Left cardiac atrium (tissue), 4 donors: ENCODE measurements around the gene GNB2. TPM values are rescaled to one million over a fixed set of nuclear protein-coding genes. Genes with fewer than 3 reads are reported as not detected.
A peak's percentile ranks its signal among the peaks of the same experiment; 100 is the strongest.
"Not testable (repeated sequence)": the region's sequence is repeated elsewhere in the genome, so short reads cannot be mapped to it uniquely, and the experiment has no call there.

Source experiments
- ATAC-seq, 2 donors: fragments of 200-7000 bp; cut with Tn5 transposase; one replicate each; pipeline ENCODE4 v1.9.1; 2020; ENCODE audit warnings: mild to moderate bottlenecking in 2 of 2, moderate library complexity in 2 of 2
- DNase-seq: peaks from one replicate; pipeline ENCODE4 v3.0.0-alpha.2; 2020
- intact Hi-C, 2 donors: fragments of 100-400 bp; cut with DNase I; formaldehyde crosslinking; loops; one replicate each; pipeline versions ENCODE4 v1.14.1 to v1.15.1; 2022 to 2023
- total RNA-seq, 2 donors: library from RNA; stranded (reverse); fragmentation: NEBNext Ultra II Directional; extraction: Animal tissue kit (Norgen Biotek cat#: 25700); gene quantifications; one replicate each; pipeline ENCODE4 v1.2.1, GENCODE V29; 2021
- donor health status: DM: no; HTN: yes; CAD: no.
- donor health status: DM: no; HTN: yes; CAD: no; lungs with severe emphysema.
- donor health status: DM: yes; HTN: yes; CAD: no.
- donor health status: Dilated cardiomyopathy.

Gene GNB2
- total RNA-seq, 2 donors from 2014 or later, result 125 to 153 TPM

DNA sequence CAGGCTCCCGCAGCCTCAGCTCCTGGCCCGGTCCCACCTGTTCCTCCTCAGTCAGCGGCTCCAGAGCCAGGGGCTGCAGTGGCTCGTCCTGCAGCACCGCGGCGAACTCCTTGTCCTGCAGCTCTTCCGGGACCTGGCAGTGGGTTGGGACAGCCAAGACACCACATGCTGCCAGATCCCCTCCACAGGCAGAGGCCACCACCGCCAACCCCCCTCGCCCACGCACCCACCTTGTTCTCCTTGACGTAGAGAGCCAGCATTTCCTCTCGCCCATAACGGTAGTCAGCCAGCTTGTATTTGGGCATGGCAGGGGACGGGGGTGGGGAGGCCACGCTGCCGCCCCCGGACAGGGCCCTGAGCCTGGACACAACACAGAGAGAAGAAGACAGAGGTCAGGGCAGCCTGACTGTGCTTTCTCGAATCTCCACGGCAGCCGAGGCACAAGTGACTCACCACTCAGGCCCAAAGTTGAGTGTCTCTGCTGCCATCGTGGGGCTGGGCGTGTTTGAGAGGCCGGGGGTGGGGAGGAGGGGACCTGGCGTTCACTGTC, 14.3 kb downstream of the GNB2 start:
- ATAC-seq, result no peak
- peak; percentile 18 for DNase-seq
- intact Hi-C loops, result loop anchor here in 1 of 2 donors (10.0 kb wide), 2 partner anchors 83 to 113 kb away; partner anchors contain the start of genes PCOLCE and SAP25

DNA sequence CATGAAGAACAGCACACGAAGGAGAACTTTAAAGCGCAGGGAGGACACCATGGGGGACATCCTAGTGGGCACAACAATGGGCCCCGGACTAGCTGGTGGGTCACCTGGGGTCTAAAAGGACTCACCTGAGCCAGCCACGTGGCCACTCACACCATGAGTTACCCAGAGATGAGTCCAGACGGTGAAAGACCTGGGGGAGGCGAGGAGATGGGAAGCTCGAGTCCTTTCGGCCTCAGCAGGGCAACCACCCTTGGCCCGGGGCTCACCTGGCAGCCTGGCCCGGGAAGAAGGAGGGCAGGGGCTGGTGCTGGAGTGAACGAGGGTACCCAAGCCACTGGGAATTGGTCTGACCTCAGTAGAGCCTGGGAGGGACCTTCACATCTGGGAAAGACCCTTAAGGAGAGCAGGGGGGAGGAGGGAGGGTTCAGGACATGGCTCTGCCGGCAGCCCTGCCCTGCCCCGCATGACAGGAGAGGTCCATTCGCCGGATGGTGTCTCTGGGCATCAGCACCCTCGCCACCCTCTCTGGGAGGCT, 14.9 kb downstream of the GNB2 start:
- intact Hi-C loops, result loop anchor here in 1 of 2 donors (10.0 kb wide), 2 partner anchors 84 to 114 kb away; partner anchors contain the start of genes PCOLCE and SAP25
- ATAC-seq, result no peak

DNA sequence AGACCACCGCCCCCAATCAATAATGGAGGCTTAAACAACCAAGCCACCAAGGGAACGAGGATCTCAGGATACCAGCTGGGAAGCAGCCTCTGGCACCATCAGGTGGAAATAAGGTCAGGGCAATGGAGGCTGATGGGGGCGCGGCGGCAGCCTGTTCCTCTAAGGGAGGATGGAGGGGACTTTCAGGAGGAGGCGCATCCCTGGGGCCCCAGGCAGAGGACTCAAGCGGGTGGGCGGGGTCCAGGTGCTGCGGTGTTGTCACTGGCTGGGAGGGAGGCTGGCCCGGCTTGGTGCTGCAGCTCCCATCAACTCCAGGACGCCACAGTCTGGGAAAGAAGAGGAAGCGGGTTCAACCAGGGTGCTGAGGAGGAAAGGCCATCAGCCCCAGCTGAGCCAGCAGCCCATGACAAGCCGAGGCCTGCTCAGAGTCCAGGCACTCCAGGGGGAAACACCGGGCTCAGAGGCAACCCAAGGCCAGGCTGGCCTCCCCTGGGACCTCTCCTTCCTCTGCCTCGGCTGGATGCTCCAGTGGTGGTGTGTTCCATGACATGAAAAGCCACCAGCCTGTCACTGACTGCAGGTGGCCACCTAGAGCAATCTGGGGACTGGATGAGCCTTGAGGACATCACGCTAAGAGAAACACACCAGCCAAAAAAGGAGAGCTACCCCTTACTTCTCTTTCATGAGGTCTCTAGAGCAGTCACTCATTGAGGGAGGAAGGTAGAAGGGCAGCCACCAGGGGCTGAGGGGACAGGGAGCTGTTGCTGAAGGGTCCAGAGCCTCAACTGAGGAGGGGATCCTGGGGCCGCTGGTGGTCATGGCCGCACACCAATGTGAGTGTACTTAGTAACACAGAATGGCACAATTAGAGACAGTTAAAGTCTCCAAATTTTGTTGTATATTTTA, 15.9 kb downstream of the GNB2 start:
- ATAC-seq (no peak), DNase-seq (peak; percentile 24)
- intact Hi-C loops, result loop anchor here (5.0 to 10.0 kb wide), 4 partner anchors 85 to 212 kb away; partner anchors contain the start of genes PCOLCE (in 1 of the 2), SAP25 (in 1 of the 2) and TSC22D4 (in 1 of the 2)

More for the DNA sequence above, 14.9 kb downstream of the GNB2 start:
- peak; percentile 17 for DNase-seq

DNA sequence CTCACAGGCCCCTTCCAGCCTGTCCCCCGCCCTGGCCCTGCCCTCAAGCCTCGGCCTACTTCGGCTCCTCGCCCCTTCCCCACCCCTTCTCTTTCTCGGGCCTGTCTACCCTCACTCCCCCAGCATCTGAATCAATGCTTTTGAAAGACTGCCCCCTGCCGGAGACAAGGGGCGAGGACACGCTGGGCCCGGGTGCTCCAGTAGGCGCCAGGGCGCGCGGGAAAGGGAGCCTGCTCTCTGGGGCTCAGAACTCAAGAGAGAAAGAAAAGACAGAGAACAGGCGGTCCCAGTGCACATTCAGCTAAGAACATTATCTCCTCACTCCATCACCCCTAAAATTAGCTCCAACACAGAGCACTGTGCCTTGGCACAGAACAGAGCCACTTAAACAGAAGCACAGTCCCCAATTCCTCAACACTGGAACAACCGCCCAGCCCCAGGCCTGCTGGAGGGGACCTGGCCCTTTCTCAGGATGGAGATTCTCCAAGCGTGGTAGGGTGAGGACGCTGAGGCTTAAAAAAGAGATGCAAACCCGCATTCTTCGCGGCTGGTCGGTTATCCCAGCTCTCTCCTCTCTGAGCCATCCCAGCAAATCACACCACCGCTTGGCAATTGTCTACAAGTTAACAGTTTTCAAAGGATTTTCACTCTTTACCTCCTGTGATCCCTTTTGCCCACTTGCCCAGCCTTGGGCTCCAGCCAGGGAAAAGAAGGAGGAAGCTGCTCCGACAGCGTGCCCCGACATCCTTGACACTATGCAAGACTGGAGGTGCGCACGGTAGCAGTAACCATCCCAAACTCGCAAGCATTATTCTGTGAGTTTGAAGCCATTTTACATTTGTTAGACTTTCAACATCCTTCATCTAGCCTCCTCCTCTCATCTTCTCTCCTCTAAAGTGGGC, 18.4 kb downstream of the GNB2 start:
- ATAC-seq, result peak; percentile 77
- DNase-seq, result peak; percentile 82
- intact Hi-C loops, result loop anchor here in 1 of 2 donors (5.0 kb wide), 2 partner anchors 130 to 215 kb away; partner anchors contain the start of gene TSC22D4

DNA sequence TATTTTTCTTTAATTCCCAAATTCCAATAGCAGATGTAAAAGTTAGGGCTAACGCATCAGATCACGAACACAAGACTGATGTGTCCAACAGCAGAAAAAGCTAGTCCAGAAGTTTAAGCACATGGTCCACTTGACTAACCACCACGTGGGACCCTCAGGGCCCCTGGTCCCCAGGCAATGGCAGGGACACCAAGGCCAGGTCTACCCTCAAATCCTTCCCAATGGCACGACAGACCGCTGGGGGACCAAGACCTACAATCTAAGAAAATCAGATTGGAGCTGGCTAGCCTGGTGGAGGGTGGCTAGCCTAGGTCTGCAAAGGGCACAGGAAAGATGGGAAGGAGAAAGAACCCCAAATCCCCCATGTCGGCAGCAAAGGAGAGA, 19.0 kb downstream of the GNB2 start:
- DNase-seq, result no peak

DNA sequence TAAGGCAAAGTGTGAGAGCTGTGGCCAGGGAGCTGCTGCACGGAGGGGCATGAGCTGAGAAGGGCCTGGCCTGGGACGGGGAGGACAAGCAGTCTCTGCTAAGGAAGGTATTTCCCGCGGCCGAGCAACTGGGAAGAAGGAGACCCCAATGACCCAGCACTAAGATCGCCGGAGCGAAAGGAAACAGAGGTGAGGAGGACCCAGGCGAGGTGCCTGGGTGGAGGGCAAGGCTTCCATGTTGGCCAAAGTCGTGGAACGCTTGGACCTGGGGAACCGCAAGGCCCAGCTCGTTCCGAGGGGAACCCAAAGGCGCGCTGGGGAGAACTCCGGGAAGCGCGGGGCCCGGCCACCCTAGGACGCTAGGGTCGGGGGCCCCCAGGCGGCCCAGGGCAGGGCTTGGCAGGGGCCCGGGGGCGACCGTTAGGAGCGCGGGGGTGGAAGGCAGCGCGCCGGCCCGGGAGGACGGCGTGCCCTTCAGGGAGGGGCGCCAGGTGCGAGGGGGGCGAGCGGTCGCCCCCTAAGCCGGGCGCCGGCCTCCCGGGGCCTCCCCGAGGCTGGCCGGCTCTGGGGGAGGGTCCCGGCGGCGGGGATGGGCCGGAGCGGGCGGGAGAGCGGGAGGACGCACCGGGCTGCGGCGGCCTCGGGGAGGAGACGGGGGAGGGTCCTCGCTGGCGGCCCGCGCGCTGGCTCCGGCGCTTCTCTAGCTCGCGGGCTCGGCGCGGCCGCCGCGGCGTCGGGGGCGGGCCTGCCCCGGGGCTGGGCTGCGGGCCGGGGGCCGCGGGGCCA, 20.0 kb downstream of the GNB2 start:
- intact Hi-C loops, result loop anchor here in 1 of 2 donors (5.0 kb wide), 2 partner anchors 131 to 216 kb away; partner anchors contain the start of gene TSC22D4
- DNase-seq, result no peak
- ATAC-seq, result peak; percentile 10 to 16

More for the DNA sequence above, 19.0 kb downstream of the GNB2 start:
- intact Hi-C loops, result loop anchor here in 1 of 2 donors (5.0 kb wide), 2 partner anchors 130 to 215 kb away; partner anchors contain the start of gene TSC22D4
- no peak for ATAC-seq

DNA sequence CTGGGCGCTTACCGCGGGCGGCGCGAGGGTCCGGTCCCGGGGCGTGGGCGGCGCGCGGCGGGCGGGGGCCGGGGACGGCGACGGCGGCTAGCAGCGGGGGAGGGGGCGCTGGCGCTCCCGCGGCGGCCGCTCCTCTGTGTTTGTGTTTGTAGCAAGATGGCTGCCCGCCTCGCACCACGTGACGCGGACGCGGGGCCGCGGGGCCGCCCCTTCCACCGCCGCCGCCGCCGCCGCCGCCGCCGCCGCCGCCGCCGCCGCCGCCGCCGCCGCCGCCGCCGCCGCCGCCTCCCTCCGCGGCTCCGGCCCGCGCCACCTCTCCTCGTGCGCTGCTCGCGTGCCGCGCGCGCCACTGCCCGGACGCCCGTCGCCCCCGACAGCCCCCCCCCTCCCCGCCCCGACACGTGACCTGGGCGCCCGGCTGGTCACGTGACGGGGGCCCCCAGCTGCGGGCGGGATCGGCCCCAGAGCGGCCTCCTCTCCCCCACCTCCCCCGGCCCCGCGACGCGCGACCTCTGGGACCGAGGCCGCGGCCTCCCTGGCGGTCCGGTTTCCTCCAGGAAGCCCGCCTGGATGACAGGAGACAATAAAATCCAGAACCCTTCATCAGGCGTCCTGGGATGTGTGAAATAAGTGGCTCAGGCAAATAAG, 20.7 kb downstream of the GNB2 start, which contains the start of gene GIGYF1:
TSS of gene GIGYF1 (minus strand) at position 153 of the 648 bp plus-strand sequence. CDS start 6,012 bp downstream, outside the sequence.
- intact Hi-C loops, result loop anchor here in 1 of 2 donors (5.0 kb wide), 2 partner anchors 132 to 217 kb away; partner anchors contain the start of gene TSC22D4
- DNase-seq (peak; percentile 88), ATAC-seq (peak; percentile 43 to 60)

DNA sequence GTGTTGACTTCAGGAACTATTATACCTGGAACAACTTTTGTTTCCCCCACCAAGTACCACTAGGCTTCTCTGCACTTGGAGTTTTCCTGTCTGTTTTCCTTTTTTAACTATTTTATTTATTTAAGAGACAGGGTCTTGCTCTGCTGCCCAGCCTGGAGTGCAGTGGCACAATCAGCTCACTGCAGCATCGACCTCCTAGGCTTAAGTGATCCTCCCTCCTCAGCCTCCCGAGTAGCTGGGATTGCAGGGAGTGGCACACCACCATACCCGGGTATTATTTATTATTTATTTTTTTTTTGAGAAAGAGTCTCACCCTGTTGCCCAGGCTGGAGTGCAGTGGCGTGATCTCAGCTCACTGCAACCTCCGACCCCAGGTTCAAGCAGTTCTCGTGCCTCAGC, 22.6 kb downstream of the GNB2 start:
- DNase-seq (no peak), ATAC-seq (no peak)
- intact Hi-C loops, result no loop called here

DNA sequence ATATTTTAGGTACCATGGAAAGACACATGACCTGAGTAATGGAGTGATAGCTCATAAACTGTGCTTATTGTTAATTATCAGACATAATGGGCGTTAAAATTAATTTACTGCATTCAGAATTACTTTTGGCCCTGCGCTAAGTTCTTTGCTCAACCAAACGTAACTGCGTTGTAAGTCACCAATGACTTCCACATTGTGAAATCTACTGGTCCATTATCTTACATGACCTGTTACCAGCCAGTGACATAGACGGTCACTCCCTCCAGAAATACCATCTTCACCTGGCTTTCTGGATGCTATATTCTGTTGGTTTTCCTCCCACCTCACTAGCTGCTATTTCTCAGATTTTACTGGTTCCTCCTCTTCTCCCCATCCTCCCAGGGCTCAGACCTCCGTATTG, 25.5 kb downstream of the GNB2 start:
- ATAC-seq, result no peak
- no peak for DNase-seq
- intact Hi-C loops, result no loop called here

DNA sequence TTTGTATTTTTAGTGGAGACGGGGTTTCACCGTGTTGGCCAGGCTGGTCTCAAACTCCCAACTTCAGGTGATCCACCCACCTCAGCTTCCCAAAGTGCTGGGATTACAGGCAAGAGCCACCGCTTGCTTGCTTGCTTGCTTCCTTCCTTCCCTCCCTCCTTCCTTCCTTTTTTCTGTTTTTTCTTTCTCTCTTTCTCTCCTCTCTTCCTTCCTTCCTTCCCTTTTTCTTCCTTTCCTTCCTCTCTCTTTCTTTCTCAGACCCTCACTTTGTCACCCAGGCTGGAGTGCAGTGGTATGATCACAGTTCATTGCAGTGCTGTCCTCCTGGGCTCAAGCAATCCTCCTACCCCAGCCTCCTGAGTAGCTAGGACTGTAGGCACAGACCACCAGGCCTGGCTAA, 27.5 kb downstream of the GNB2 start:
- ATAC-seq, DNase-seq, intact Hi-C loops: not testable (repeated sequence)

DNA sequence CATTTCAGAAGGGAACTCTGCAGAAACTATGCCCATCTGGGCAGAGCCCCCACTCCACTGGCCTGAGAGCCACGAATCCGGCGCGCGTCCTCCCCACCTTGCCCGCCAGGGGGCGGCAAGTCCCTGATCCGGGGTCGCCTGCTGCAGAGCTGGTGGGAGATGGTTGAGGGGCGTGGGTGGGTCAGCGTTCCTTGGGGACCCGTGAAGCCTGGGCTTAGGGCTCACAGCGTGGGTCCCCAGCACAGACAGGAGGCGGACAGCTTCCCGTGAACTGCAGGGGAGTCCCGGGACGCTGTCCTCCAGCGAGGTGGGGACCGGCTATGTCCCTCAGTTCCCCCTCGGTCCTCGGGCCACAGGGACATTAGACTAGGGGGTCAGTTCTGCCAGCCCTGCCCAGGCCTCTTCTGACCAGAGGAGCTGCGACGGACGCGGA, 31.8 kb downstream of the GNB2 start:
- DNase-seq (peak; percentile 84), ATAC-seq (peak; percentile 80 to 82)
- intact Hi-C loops, result loop anchor here in 1 of 2 donors (5.0 kb wide), 1 partner anchor 147 kb away; the partner anchor contains the start of gene SLC12A9

DNA sequence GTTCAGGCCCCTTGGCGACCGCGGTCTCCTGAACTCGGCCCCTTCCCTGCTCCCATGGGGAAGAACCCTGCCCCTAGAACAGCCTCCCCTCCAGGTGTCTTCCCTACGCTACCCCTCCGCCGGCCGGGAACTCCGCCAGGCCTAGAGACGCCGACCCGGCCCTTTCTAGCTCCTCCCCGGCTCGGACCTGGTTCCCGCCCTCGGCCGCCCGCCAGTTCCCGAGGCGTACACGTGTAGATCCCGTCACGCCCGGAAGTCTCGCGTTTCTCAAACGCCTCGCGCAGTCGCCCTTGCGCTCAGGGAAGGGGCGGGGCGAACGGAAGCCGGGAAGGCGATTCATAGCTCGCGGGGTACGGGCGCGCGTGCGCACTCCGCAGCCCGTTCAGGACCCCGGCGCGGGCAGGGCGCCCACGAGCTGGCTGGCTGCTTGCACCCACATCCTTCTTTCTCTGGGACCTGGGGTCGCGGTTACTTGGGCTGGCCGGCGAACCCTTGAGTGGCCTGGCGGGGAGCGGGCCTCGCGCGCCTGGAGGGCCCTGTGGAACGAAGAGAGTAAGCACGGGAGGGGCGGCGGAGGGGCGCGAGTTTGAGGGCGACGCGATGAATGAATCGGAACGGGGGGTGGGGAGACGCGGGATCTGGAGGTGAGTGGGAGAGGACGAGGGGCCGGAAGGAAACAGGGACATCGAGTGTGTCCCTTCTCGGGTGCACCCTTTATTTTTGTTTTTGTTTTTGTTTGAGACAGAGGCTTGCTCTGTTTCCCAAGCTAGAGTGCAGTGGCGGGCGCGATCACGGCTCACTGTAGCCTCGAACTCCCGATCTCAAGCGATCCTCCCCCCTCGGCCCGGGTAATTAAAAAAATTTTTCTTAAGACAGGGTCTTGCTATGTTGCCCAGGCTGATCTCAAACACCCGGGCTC, 32.5 kb downstream of the GNB2 start, which contains the start of gene POP7:
TSS of gene POP7 (plus strand) at position 369 of the 919 bp plus-strand sequence. CDS start 710 bp downstream, outside the sequence.
- intact Hi-C loops, result loop anchor here in 1 of 2 donors (5.0 kb wide), 1 partner anchor 146 kb away; the partner anchor contains the start of gene SLC12A9
- DNase-seq, result peak; percentile 100
- ATAC-seq, result peak; percentile 98 to 99

DNA sequence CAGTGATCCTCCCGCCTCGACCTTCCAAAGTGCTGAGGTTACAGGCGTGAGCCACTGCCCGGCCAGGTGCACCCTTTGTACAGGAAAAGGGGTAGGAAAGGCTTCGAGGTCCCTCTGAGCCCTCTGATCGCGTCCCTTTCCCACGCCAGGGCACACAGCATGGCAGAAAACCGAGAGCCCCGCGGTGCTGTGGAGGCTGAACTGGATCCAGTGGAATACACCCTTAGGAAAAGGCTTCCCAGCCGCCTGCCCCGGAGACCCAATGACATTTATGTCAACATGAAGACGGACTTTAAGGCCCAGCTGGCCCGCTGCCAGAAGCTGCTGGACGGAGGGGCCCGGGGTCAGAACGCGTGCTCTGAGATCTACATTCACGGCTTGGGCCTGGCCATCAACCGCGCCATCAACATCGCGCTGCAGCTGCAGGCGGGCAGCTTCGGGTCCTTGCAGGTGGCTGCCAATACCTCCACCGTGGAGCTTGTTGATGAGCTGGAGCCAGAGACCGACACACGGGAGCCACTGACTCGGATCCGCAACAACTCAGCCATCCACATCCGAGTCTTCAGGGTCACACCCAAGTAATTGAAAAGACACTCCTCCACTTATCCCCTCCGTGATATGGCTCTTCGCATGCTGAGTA, 33.3 kb downstream of the GNB2 start:
- no peak for ATAC-seq
- intact Hi-C loops, result loop anchor here in 1 of 2 donors (5.0 kb wide), 1 partner anchor 146 kb away; the partner anchor contains the start of gene SLC12A9
- DNase-seq, result no peak

DNA sequence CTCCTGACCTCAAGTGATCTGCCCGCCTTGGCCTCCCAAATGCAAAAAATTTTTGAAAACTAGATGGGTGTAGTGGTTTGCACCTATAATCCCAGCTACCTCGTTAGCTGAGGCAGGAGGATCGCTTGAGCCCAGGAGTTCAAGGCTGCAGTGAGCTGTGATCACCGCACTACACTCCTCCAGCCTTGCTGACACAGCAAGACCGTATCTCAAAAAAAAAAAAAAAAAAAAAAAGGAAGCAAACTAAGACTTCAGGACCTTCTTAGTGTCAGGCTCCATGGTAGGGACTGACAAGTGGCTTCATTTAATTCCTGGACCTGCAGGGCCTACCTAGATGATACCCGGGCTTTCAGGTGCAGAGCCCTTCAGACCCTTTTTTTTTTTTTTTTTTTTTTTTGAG, 34.9 kb downstream of the GNB2 start:
- intact Hi-C loops, result loop anchor here in 1 of 2 donors (5.0 kb wide), 1 partner anchor 144 kb away; the partner anchor contains the start of gene SLC12A9
- no peak for ATAC-seq
- no peak for DNase-seq

DNA sequence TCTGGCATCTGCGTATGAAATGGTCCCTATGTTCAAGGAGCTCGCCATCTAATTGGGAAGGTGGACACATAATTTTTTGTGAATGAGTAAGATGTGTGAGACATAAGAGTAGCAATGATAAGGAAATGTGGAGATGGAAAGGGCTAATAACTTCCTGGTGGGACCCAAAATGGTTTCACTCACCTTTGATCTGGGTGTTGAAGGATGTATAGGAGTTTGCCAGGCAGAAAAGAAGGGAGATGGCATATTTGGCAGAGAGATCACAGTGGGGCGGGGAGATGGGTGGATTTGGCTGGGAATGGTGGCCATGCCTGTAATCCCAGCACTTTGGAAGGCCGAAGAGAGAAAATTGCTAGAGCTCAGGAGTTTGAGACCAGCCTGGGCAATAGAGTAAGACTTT, 36.9 kb downstream of the GNB2 start:
- intact Hi-C loops, result no loop called here
- DNase-seq (no peak), ATAC-seq (no peak)
